ENCODE results near the gene HMSD.
A peak's percentile ranks its signal among the peaks of the same experiment; 100 is the strongest.

Gene HMSD

DNA sequence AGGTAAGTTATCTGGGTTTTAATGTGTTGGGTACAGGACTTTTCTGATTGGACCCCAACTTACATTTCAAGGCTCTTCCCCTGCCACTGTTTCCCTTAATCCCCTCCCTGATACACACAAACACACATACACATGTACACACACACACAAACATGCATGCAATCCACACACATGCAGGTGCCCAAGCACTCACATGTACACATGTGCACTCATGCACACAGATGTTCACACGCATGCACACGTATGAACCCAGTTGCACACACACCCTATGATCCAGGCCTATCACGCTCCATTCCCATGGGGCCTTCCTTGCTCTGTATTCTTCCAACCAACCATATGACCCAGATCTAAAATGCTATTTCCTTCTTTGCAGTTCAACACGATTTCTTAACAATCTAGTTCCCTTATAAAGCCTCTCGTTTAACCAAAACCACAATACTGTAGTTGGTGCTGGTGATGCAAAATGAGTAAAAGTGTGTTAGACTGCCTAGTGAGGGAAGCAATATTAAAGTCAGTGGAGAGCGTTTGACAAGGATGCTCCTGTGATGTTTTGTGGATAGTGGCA is 31.9 kb downstream of the HMSD start:
- TF ChIP-seq CTCF (IDR thresholded peaks at IDR 0.05) = no peak

DNA sequence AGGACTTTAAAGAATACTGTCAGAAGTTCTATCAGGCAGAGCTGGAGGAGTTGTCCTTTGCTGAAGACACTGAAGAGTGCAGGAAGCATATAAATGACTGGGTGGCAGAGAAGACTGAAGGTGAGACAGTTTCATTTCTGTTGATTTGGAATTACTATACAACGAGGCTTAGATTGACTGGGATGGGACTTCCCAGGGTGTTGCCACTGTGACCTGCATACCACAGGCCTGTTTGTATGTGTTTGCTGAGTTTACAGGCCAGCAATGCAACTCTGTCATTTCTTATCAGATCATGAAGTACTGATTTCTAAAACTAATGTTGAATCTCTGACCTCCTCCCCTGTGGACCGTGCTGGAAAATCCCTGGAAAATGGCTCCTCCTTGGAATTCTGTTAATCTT is 32.6 kb downstream of the HMSD start:
- TF ChIP-seq CTCF (IDR thresholded peaks at IDR 0.05) = no peak

- TF ChIP-seq CTCF (IDR thresholded peaks at IDR 0.05) = no peak
Measured at GRCh38 chr18:63982361-63982760, 33.3 kb downstream of the HMSD start.

DNA sequence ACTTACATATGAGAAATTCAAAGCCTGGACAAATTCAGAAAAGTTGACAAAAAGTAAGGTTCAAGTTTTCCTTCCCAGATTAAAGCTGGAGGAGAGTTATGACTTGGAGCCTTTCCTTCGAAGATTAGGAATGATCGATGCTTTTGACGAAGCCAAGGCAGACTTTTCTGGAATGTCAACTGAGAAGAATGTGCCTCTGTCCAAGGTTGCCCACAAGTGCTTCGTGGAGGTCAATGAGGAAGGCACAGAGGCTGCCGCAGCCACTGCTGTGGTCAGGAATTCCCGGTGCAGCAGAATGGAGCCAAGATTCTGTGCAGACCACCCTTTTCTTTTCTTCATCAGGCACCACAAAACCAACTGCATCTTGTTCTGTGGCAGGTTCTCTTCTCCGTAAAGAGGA is 37.8 kb downstream of the HMSD start:
- TF ChIP-seq CTCF (IDR thresholded peaks at IDR 0.05) = no peak

DNA sequence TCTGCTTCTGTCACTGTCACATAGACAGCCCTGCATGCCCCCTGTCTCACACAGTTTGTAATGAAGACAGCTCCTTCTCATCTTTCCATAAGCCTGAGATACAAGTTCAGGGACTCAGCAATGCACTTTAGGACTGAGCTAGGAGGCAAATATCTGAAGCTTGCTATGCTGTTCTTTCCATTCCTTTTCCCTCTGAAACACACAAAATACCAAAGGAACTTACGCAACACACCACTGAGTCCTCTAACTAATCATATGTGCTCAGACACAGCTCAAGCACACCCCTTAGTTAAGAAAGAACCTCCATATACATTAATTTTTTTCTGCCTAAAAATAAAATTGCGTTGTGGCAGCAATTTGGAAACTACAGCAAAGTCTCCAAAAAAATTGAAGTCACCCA is 38.6 kb downstream of the HMSD start:
- TF ChIP-seq CTCF (IDR thresholded peaks at IDR 0.05) = no peak

DNA sequence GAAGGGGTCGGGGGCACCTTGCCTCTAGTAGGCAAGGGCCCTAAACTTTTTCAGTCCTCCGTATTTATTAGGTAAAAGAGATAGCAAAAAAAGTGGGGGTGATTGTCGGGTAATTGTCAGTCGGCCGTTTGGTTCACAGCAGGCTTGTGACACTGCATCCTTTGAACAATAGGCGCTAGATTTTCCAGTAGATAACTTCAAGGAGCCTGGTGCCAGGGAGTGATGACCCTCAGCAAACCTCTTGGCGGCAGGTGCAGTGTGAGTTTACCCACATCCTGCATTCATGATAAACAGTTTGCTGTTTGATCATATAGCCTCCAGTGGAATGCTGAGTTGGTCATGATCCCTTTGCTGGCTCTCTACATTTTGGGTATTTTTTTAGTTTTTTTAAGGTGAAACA is 43.6 kb downstream of the HMSD start:
- no peak for TF ChIP-seq CTCF (IDR thresholded peaks at IDR 0.05)

- TF ChIP-seq CTCF (IDR thresholded peaks at IDR 0.05) = peak; percentile 93
Measured at GRCh38 chr18:63994783-63995399, 45.8 kb downstream of the HMSD start.

DNA sequence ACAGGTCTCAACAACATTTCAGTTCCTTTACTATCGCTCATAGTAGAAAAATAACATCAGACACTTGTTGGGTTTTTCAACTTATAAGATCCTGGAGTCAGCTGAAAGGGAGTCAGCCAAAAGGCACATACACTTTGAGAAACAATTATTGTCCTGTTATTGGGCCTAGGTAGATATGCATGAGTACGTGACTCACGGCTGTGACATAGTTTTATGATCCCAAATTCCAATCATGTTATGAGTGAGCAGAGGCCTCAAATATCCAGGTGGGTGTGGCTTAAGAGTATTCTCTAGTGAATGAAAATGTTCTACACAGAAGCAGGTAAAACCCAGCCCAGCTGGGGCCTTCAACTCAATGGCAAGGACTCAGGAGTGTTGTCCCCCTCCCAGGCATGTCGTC is 47.9 kb downstream of the HMSD start:
- TF ChIP-seq CTCF (IDR thresholded peaks at IDR 0.05) = no peak
